Inferior parietal cortex (tissue), 1 donor: ENCODE measurements around the gene MATN3.

Experiments used
- DNase-seq: peaks from one replicate; pipeline ENCODE4 v3.0.0-alpha.2; 2016; ENCODE audit errors: extremely low spot score

MATN3 gene

DNA sequence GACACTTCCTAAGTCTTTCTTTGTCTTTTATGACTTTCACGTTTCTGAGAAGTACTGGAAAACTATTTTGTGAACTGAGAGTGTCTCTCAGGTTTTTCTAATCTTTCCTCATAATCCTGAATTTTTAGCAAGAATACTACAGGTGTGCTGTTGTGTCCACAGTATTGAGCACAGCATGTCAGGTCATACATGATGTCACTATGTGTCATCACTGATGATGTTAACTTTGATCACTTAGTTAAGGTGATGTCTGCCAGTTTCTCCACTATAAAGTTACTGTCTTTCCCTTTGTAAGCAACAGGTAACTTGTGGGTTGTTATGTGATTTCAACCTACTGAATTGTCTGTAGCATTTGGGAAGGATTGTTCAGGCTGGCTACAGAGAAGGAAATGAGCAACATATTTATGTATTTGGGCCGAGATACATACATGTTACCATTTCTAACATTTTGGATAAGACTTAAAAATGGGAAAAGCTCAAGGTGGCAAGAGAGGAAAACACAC, 11.1 kb downstream of the MATN3 start:
- no peak for DNase-seq

DNA sequence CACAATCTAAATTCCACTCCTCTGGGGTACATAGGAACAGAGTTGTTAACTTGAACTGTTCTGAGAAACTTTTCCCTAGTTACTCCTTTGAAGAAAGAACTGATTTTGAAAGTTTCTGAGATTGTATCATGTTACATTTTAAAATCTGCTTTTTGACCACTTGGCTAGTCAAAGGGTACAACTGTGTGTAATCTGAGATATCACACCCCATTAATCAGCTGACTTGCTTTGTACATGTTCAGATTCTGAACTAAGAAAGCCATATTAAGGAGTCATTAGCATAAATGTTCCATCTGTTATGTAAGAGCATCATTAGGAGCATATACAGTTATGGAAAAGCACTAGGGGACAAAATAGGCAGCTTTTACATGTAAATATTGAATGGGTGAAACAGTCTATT, 18.7 kb downstream of the MATN3 start:
- no peak for DNase-seq

DNA sequence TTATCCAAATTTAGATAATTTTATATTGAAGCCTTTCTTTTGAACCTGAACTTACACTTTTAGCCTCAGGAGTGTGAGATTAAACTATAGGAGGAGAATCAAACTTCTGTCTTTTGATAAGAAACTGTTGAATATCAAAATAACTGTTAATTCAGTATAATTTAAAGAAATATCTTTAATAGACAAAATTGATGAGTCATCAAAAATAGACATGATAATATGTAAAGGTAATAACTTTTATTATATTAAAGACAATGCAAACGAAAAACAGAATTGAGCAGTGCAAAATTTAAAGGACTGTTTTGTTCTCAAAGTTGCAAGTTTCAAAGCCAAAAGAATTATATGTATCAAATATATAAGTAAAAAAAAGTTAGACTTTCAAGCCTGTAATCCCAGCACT, 20.6 kb downstream of the MATN3 start:
- no peak for DNase-seq

DNA sequence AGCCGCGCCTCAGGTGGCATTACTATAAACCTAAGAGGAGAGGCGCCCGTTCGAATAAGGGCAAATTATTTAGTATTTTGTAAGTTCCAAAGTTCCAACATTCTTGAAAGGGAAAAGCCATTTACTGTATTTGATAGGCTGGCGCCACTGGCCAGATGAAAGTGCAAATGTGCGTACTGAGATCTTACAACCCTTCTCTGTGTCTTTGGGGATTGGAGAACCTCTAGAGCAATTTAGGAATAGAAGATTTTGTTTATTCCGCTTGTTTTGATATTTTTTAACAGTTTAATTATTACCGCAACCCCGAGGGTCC, 22.1 kb downstream of the MATN3 start:
- peak; percentile 34 for DNase-seq

DNA sequence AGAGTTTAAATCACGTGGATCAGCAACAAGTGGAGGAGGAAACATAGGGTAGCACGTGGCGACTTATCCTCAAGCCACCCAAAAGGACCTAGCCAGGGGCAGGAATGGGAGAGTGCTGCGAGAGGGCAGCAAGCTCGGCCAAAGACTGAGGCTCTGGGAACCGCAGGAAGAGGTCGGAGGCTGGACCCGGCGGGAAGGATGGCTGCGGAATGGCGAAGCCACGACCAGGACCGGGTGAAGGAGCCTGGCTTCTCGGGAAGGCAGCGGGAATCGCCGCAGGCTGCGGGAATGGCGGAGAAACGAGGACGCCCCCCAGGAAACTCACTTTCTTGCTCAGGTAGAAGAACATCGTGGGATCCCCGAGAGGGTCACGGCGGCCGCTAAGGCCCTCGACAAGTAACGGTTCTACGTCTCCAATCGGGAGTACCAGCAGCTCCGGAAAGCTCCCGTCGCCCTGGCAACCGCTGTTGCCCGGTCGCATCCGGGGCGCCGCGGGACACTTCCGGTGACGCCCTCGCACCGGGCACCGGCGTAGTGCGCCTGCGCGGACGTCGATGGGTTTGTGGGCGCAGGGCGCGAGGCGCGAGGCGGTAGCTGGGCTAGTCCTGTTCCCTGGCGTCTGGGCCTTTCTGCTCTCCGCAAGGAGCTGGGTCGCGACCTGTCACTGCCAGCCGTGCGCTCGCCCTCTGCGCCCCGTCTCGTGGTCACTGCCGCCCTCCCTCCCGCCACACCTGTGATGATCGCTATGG, 22.6 kb downstream of the MATN3 start, which contains the start of gene WDR35:
WDR35 (minus strand) TSS at position 439 of the 749 bp plus-strand sequence; CDS start at position 349, 90 bp downstream.
- peak; percentile 89 for DNase-seq

DNA sequence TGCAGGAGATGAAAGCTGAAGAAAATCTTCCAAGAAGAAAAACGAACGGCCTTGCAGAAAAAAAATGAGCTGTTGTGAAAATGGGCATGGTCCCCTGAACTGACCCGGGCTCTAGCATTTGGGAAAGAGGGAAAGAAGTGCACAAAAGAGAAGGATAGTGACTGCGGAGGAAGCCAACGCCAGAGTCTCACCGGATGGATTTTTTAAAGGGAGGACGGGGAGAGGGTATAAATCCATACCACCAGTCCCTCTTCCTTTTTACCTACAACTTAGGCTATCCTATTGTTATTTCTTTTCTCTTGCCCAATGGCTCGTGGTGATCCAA, 23.2 kb downstream of the MATN3 start:
- no peak for DNase-seq

DNA sequence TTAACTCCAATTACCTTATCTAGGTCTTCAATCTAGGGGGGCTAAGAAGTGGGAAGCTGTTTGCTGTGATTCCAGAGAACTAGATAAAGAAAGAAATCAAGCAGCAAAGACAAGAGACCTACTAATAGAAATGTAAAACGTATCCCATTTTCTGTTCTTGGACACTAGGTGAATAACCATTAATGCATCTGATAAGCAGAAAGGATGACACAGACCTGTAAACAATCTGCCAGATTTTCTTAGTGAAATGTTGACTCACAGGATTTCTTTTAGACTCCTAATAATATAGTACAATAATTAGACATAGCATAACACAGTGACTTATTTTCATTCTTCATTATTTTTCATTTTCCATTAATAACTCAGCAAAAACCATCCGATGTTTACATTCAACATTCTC, 23.9 kb downstream of the MATN3 start:
- DNase-seq: no peak

DNA sequence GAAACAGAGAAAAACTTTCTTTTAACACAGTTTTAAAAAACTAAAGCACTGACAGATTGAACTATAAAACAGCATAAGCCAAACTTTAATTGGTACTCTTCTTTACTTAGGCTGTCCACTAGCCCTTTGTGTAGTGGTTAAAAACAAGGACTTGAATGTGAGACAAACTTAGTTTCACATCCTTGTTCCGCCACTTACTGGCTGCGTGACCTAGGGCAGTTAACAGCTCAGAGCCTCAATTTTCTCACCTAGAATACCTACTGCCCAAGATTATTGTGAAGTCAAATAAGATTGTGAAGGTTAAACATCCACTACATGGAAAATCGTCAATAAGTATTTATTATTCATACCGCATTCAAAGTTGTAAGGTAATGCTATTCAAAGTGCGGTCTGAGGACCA, 24.5 kb downstream of the MATN3 start:
- no peak for DNase-seq

DNA sequence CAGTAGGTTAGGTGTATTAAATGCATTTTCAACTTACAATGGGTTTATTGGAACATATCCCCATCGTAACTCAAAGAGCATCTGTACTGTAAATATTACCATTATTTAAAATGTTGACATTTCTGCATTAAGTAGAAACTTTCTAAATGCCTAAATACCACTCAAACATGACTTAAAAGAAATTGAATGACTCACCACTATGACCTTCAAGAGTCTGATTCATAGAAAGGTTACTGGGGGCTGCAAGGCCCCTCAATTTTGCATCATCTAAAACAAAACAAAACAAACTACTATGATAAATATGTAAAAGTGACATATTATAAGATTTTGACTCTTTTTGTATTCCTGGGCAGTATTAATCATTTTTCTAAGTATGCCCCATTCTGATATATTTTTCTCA, 30.2 kb downstream of the MATN3 start:
- DNase-seq: no peak

DNA sequence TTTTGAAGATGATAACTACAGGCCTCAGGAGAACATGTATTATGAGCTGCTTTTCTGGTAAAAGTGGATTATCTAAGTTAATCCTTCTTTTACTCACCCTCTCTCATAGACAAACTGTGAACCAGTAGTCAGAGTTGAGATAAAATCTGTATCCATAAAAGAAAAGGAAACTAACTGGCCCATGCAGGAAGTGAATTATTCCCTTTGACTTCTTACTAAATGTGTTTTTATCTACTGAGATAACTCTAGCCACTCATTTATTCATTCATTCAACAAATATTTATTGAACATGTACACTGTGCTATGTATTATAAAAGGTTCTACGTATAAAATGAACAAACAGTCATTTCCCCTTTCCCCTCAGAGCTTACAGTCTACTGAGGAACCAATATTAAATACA, 32.5 kb downstream of the MATN3 start:
- no peak for DNase-seq

DNA sequence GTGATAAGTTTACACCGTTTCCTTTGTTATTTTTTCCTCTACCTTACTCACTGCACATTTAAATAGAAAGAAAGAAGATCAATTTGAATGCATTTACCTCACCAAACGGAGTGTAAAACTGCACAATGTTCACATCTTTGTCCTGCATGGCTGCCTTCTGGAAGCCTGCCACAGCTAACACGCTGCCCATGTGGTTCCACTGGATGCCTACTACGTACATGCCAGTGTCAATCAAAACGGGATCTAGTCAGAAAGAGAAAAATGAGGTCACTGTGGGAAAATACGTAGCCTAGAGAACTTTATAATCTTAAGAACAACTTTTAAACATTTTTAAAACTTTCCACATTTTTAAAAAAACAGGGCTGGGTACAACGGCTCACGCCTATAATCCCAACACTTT, 39.0 kb downstream of the MATN3 start:
- no peak for DNase-seq

DNA sequence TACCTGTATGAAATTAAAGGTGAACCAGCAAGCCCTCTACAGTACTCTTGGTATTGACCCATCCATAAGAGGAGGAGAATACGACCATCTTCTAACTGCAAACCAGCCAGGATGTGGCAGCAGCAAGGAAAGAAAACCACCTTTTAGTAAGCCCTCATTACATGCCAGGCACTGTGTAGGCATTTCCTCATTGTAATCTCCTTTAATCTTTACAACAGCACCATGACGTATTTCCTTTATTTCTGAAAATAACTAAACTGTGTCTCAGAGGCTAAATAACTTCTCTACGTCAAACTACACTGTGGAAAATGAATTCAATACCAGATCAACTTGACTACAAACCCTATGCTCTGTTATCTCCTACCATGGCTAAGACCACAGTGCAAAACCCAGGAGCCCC, 40.8 kb downstream of the MATN3 start:
- DNase-seq: no peak

DNA sequence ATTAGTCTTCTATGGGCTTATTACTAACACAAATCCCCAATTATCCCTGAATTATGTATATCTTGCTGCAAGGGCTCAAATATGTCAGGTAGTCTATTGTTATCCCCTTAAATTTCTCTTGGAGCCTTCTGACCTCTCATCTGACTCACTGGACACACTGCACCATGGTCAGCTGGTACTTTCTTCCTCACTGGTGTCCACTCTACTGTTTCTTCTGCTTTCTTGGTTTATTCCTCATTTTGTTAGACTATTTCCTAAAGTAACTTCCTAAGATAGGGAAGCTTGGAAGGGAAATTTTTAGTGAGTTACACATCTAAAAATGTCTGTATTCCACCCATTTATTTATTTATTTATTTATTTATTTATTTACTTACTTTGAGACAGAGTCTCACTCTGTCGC, 49.1 kb downstream of the MATN3 start:
- no peak for DNase-seq

DNA sequence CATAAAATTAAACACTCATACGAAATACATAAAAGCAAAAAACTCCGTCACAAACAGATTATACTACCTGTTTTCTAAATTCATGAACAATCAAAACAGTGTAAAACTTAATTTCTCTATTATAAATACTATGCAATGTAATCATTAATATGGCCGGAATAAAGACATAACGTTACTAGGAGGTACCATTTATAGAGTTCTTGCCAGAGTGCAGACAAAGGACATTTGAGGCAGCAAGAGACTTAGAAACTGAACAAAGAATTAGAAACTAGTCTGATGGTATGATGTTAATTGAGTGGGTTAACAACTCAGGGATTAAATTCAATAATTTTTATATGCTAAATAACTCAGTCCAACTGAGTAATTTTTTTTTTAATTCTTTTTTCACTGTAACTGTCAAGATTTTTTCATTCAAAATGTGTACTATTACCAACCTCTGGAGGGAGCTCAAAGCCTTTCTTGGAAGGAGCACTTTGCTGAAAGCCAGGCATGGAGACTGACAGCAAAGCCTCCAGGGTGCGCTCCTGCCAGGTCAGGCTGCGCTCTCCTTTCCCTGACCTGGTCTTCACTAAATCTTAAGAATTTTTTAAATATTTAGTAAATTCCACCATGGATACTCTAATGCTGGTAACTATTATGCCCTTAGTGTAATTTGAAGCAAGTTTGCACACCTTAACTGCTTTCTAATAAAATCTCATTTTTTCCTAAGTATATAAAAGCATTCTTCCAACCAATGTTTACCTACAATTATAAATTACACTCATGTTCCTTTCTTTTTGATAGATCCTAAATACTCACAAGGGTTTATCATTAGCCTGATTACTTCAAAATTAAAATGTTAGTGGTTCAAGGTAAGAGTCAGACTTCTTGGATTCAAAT, 56.7 kb downstream of the MATN3 start:
- DNase-seq: peak; percentile 72

DNA sequence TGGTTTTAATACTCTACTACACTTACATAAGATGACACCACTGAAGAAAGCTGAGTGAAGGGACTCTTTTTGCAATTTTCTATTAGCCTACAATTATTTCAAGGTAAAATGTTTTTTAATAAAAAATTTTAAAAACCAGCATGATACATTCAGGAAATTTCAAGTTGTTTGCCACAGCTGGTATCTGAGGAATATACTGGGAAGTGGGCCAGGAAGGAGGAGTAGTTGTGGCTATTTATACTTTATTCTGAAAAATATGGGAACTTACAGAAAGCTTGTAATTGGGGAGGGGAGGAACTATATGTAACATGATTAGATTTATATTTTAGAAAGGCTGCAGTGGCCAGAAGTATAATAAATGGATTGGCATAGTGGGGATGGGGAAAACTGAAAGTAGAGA, 63.4 kb downstream of the MATN3 start:
- DNase-seq: no peak

DNA sequence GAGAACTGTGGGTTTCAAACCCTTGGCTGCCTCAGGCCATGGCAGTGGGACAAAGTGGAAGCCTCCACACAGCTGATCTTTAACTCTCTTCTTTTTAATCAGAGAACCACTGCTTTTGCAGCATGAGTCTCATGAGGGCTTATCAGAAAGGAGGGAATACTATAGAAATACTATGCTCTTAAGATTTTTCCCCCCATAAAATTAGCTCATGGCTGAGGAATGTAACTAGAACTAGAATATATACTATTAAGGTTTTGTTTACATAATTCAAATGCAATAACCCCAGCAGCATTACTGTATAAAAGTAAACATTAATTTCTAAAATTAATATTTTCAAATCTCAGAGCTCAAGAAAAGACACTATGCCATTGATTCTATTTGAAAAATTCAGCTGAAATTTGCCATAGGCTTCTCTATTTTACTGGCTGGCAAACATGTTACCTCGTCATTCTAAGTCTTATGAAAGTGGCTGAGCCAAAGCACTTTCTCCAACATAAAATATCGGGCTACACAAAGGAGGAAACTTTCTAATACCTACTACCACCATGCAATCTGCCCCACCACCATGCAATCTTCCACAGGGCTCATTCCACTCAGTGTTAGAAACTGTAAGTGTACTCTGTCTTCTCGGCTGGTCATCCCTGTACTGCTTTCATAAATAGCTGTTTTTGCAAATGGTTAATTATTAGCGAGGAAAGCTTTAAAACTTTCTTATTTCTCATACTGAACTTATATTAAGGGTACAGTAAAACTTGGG, 65.1 kb downstream of the MATN3 start:
- no peak for DNase-seq

DNA sequence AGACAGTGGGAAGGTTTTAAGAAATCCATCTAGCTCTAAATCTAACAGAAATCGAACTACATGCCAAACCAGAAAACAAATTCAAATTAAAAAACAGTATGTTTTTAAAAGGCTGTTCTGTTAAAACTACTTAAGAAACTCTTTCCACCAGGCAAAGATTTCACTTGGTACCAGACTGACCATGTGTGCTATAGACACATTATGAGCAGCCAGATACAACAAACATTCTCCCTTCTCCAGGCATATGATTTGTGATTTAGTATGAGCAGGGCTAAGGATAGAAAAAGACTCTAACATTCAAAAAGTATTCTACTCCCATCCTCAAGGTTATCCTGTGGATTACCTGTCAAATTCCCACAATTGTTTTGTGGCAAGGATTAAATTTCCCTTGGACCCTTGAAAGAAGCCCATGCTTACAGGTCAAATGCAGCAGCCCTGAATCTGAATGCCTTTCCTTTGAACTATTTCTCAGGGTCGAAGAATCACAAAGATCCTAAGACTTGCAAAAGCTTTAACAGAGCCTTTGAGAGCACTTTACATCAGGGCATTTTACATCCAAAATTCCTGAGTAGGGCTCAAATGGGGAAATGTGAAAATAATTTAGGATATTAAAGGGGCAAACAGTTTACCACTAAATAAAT, 68.1 kb downstream of the MATN3 start:
- no peak for DNase-seq

DNA sequence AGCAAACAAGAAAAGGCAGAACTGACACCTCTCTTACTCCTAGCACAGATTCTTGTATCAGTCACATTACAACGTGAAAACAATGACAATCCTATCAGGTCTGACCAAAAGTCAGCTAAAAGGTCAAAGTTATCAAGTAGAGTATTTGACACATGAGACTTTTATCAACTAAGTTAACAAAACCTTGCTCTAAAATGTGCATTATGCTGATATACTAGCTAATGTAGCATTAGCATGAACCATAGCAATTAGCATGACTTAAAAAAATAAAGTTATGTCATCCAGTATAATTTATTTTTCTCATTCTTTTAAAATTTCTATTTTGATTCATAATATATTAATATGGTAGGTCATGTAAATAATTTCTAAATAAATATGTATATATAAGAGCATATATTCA, 69.3 kb downstream of the MATN3 start:
- no peak for DNase-seq

DNA sequence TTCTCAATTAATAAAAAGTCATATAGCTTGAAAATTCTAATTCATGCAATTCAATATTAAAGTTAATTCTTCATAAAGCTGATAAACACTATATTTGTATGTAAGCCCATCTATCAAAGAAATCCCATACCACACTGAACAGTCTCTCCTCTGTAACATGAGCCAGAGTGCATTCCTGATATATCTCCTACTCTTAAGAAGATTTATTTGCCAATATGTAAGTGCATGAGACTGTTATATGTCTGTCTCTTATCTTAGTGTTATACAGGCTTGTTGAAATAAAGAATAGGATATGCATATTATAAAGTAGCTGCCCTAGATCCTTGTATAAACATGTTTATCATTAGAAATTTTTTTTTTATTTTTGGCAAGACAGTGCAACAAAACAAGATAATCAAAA, 70.3 kb downstream of the MATN3 start:
- no peak for DNase-seq
